Measurements from ENCODE around the gene PGPEP1.

DNA sequence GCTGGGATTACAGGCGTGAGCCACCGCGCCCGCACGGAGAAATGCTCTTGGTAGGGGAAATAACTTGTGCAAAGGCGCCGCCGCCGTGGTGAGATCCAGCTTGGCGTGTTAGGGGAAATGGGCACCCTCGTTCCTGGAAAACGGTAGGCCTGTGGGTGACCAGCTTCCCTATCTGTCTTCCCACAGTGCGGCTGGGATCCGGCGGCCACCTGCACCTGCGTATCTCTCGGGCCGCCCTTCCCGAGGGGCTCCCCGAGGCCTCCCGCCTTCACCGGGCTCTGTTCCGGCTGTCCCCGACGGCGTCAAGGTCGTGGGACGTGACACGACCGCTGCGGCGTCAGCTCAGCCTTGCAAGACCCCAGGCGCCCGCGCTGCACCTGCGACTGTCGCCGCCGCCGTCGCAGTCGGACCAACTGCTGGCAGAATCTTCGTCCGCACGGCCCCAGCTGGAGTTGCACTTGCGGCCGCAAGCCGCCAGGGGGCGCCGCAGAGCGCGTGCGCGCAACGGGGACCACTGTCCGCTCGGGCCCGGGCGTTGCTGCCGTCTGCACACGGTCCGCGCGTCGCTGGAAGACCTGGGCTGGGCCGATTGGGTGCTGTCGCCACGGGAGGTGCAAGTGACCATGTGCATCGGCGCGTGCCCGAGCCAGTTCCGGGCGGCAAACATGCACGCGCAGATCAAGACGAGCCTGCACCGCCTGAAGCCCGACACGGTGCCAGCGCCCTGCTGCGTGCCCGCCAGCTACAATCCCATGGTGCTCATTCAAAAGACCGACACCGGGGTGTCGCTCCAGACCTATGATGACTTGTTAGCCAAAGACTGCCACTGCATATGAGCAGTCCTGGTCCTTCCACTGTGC lies 47.9 kb downstream of the PGPEP1 start:
- TF ChIP-seq, protein P1, sequence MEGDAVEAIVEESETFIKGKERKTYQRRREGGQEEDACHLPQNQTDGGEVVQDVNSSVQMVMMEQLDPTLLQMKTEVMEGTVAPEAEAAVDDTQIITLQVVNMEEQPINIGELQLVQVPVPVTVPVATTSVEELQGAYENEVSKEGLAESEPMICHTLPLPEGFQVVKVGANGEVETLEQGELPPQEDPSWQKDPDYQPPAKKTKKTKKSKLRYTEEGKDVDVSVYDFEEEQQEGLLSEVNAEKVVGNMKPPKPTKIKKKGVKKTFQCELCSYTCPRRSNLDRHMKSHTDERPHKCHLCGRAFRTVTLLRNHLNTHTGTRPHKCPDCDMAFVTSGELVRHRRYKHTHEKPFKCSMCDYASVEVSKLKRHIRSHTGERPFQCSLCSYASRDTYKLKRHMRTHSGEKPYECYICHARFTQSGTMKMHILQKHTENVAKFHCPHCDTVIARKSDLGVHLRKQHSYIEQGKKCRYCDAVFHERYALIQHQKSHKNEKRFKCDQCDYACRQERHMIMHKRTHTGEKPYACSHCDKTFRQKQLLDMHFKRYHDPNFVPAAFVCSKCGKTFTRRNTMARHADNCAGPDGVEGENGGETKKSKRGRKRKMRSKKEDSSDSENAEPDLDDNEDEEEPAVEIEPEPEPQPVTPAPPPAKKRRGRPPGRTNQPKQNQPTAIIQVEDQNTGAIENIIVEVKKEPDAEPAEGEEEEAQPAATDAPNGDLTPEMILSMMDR (IDR thresholded peaks at IDR 0.05 in 2 of 3, conservative IDR thresholded peaks at IDR 0.05 in 1 of 3; ENCODE audit: control insufficient read depth in 2 of 3, extremely low read depth in 1 of 3, insufficient read depth in 1 of 3, low read depth in 3 of 3, low read length in 3 of 3), result peak; percentile 98; a peak in 5 of 6 replicates
- TF ChIP-seq RAD21 (IDR thresholded peaks at IDR 0.05; ENCODE audit: insufficient read depth, low read depth, low read length), result peak; percentile 72
- peak; percentile 73 for TF ChIP-seq POLR2A (IDR thresholded peaks at IDR 0.05; ENCODE audit: low read depth, low read length)
- TF ChIP-seq CEBPB (IDR thresholded peaks at IDR 0.05; ENCODE audit: borderline replicate concordance in 1 of 2, low read depth in 2 of 2, low read length in 2 of 2), result no peak
- TF ChIP-seq ZNF274 (IDR thresholded peaks at IDR 0.05; ENCODE audit: insufficient read depth, insufficient read length), result no peak
- no peak for TF ChIP-seq MTA3 (IDR thresholded peaks at IDR 0.05; ENCODE audit: borderline replicate concordance, low read length)
- no peak for TF ChIP-seq SREBF2 (IDR thresholded peaks at IDR 0.05; ENCODE audit: low read length)
- TF ChIP-seq, protein P2, sequence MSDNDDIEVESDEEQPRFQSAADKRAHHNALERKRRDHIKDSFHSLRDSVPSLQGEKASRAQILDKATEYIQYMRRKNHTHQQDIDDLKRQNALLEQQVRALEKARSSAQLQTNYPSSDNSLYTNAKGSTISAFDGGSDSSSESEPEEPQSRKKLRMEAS (IDR thresholded peaks at IDR 0.05; ENCODE audit: low read depth, low read length), result peak; percentile 82
- TF ChIP-seq WRNIP1 (IDR thresholded peaks at IDR 0.05; ENCODE audit: borderline replicate concordance, low read depth, low read length), result no peak
- no peak for TF ChIP-seq TAF1 (IDR thresholded peaks at IDR 0.05; ENCODE audit: borderline replicate concordance, low read depth, low read length)
